Thoracic aorta (tissue), 2 donors: ENCODE data around the gene NPLOC4. TPM values are rescaled to one million over a fixed set of nuclear protein-coding genes. Genes with fewer than 3 reads are reported as not detected.
A peak's percentile ranks its signal among the peaks of the same experiment; 100 is the strongest.

ENCODE experiments used
- ATAC-seq: fragments of 150-250 bp; one replicate; pipeline ENCODE4 v1.8.0; 2017; ENCODE audit warnings: low read depth; ENCODE audit not compliant: insufficient number of reproducible peaks, low FRiP score
- DNase-seq: peaks from one replicate; pipeline ENCODE4 v3.0.0-alpha.2; 2020; ENCODE audit warnings: low spot score
- H3K27ac ChIP-seq, 2 donors: fragments of 200-600 bp; sonication (generic); 1 replicate in 1 of 2; 2 replicates in 1 of 2; pipeline ENCODE4 v1.5.1; 2016; ENCODE audit warnings: mild to moderate bottlenecking in 2 of 2, moderate library complexity in 2 of 2
- H3K27me3 ChIP-seq: fragments of 200-600 bp; sonication (generic); replicated peaks from 2 replicates; pipeline ENCODE4 v1.6.0; 2016; ENCODE audit warnings: mild to moderate bottlenecking; ENCODE audit not compliant: insufficient read depth
- H3K36me3 ChIP-seq: fragments of 200-600 bp; sonication (generic); one replicate; pipeline ENCODE4 v1.5.1; 2016
- H3K4me1 ChIP-seq, 2 donors: fragments of 200-600 bp; sonication (generic); 1 replicate in 1 of 2; 2 replicates in 1 of 2; pipeline versions ENCODE4 v1.5.1 to v1.6.0; 2016; ENCODE audit warnings: low read depth in 2 of 2, mild to moderate bottlenecking in 1 of 2; ENCODE audit not compliant: control insufficient read depth in 1 of 2
- H3K4me3 ChIP-seq: fragments of 200-600 bp; sonication (generic); 2 replicates; pipeline ENCODE4 v1.5.1; 2016; ENCODE audit warnings: mild to moderate bottlenecking
- H3K9me3 ChIP-seq: fragments of 200-600 bp; sonication (generic); 2 replicates; pipeline ENCODE4 v1.5.1; 2016
- total RNA-seq, 2 donors: library from RNA; depleted of rRNA; stranded (reverse); fragments of >200 nt; gene quantifications; one replicate each; pipeline versions ENCODE4 v1.1.0 to v1.2.3, GENCODE V29; 2016
- TF ChIP-seq, protein P1 (sequence below): fragments of 200-600 bp; sonication (generic); IDR thresholded peaks from one replicate; pipeline ENCODE4 v1.5.1; 2019; ENCODE audit warnings: antibody characterized with exemption

Gene NPLOC4
- 100 to 1,000 TPM in 1 of 2 donors, 10 to 100 TPM in 1; 77.3 to 105 TPM for total RNA-seq

DNA sequence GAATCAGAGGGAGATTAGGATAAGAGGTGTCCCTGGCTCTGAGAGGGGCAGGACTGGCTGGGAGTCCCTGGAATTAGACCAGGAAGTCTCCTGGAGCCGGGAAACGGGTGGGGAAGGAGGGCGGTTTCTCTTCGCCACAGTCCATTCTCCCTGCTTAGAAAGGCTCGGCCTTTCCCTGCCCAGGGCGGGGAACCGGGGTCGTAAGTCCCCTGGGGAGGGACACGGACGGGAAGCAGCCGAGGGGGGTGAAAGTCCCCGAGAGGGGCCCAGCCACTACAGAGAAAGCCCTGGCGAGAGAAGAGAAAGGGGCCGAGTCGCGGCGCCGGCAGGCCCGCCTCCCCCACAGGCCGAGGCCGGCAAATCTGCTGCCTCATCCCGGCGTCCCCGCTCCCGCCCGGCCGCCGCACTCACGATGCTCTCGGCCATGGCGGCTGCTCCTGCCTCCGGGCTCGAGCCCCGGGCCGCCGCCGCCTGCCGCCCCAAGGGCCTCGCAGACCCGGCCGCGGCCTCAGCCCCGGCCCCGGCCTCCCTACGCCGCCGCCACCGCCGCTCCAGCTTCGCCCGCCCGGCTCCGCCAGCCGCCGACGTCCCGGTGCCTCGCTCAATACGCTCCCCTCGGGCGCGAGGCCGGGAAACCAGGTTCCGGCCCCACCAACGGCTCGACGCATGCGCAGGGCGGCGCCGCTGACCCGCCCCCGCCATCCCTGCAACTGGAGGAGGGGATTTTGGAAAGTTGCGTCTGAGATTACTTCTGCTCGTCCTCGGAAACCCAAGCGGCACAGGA, at the start of gene NPLOC4, which contains the start of gene TSPAN10:
Gene NPLOC4, minus strand, starts transcription at position 608 of the 784 bp plus-strand sequence. Its CDS starts 182 bp downstream, at position 426.
Gene TSPAN10, plus strand, starts transcription at position 692 of the 784 bp plus-strand sequence. CDS start 5,217 bp downstream, outside the sequence.
- H3K27me3 ChIP-seq = no peaks in the 10 kb centered on the region
- peak within 1 kb of the TSS; percentile 91 for H3K4me3 ChIP-seq
- DNase-seq (peak; percentile 50), ATAC-seq (peak; percentile 61)
- peaks cover 24 to 36% of the 10 kb centered on the region in 2 donors for H3K4me1 ChIP-seq
- H3K36me3 ChIP-seq = no peaks in the 10 kb centered on the region
- H3K9me3 ChIP-seq = no peaks in the 10 kb centered on the region
- TF ChIP-seq, protein P1, sequence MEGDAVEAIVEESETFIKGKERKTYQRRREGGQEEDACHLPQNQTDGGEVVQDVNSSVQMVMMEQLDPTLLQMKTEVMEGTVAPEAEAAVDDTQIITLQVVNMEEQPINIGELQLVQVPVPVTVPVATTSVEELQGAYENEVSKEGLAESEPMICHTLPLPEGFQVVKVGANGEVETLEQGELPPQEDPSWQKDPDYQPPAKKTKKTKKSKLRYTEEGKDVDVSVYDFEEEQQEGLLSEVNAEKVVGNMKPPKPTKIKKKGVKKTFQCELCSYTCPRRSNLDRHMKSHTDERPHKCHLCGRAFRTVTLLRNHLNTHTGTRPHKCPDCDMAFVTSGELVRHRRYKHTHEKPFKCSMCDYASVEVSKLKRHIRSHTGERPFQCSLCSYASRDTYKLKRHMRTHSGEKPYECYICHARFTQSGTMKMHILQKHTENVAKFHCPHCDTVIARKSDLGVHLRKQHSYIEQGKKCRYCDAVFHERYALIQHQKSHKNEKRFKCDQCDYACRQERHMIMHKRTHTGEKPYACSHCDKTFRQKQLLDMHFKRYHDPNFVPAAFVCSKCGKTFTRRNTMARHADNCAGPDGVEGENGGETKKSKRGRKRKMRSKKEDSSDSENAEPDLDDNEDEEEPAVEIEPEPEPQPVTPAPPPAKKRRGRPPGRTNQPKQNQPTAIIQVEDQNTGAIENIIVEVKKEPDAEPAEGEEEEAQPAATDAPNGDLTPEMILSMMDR = no peak
- H3K27ac ChIP-seq = peak within 1 kb of the TSS; percentile 71 to 78

DNA sequence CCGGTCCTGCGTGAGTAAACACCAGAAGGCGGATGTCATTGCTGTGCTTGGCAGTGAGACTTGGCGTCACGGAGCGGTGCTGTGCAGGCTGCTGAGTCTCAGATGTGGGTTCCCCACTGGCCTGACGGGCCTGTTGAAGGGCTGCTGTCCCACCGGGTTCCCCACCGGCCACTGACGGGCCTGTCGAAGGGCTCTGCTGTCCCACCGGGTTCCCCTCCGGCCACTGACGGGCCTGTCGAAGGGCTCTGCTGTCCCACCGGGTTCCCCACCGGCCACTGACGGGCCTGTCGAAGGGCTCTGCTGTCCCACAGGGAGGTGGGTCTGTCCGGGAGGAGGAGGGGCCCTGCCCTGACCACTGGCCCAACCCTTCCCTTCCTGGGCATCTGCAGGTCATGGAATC, 49.7 kb upstream of the NPLOC4 start:
- ATAC-seq = no peak
- H3K27ac ChIP-seq = no peak overlapping the region
- H3K4me1 ChIP-seq = peaks cover 19 to 24% of the 10 kb centered on the region in 2 donors
- H3K36me3 ChIP-seq = peaks cover 54% of the 10 kb centered on the region
- no peak overlapping the region for H3K4me3 ChIP-seq
- no peaks in the 10 kb centered on the region for H3K9me3 ChIP-seq
- TF ChIP-seq, protein P1 = no peak
- H3K27me3 ChIP-seq = no peaks in the 10 kb centered on the region
- DNase-seq = no peak

DNA sequence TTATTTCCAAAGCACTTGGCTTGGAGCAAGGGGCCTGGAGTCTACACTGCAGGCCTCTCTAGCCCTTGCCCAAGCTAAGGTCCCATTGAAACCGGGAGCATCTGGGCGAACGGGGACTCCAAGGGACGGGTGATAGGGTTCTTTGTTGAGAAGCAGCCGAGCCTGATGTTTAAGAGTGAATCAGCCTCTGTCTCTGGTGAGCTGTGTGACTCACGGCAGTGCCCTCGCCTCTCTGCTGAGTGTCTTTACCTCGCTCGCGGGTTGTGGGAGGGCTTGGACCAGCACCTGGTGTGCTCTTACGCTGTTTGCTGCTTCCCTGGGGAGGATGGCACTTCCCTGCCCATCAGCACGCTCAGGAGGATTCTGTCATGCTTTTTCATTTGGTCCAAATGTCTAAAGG, 48.2 kb upstream of the NPLOC4 start:
- no peak for DNase-seq
- TF ChIP-seq, protein P1 = no peak
- Histone ChIP-seq H3K9me3 (no peaks in the 10 kb centered on the region), H3K36me3 (peaks cover 44% of the 10 kb centered on the region), H3K27ac (peak overlapping the region; percentile 73 to 84), H3K4me3 (peak overlapping the region; percentile 93), H3K4me1 (peaks cover 19 to 24% of the 10 kb centered on the region in 2 donors), H3K27me3 (no peaks in the 10 kb centered on the region)
- no peak for ATAC-seq

DNA sequence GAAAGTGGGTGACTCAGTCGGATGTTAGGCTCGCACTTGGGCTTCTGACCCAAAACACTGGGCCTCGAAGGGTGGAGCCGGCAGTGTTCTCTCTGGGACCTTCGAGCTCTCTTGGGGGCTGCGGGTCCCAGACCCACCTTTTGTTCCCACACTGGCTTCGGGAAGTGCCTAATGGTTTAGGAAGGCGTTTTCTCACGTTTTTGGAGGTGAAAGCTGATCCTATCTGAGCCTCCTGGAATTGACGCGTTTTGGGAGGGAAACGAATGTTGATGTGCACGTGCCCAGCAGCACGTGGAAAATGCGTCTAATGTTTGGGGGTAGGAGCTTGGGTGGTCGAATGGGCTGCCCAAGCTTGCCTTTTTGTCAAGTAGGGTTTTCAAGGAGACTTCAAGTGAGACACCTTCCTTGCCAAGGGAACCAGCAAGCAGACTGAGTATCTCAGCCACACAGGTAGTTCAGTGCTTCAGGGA, 47.6 kb upstream of the NPLOC4 start:
- DNase-seq (no peak), ATAC-seq (peak; percentile 20)
- Histone ChIP-seq H3K9me3 (no peaks in the 10 kb centered on the region), H3K27ac (peak overlapping the region; percentile 73 to 84), H3K4me1 (peaks cover 19 to 24% of the 10 kb centered on the region in 2 donors), H3K4me3 (peak overlapping the region; percentile 93), H3K36me3 (peaks cover 38% of the 10 kb centered on the region), H3K27me3 (no peaks in the 10 kb centered on the region)
- TF ChIP-seq, protein P1 = no peak
